GM18519 (cell line): Measurements from ENCODE around the gene MRPL11.

Source experiments
- ATAC-seq: cut with Tn5 transposase; IDR thresholded peaks from one replicate; pipeline ENCODE4 v1.9.1; 2021; ENCODE audit warnings: mild to moderate bottlenecking, moderate library complexity; ENCODE audit not compliant: unreplicated experiment, low FRiP score

The MRPL11 gene

DNA sequence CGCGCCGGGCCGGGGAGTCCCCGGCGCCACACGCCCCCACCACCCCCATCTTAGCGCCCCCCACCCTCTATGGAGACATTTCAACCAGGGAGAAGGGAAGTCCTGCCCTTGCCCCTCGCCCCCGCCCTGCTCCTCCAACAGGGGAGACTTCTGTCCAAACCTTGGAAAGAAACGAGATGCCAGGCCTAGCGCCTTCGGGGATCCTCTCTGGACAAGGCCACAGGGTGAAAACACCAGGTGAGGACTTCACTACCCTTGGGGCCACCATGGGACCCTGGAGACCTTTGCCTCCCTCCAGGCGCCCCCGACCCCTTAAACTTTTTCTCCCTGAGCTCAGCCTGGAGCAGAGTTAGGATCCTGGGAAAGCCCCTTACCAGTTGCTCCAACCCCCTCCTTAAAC is 29.4 kb downstream of the MRPL11 start:
- no peak for ATAC-seq

DNA sequence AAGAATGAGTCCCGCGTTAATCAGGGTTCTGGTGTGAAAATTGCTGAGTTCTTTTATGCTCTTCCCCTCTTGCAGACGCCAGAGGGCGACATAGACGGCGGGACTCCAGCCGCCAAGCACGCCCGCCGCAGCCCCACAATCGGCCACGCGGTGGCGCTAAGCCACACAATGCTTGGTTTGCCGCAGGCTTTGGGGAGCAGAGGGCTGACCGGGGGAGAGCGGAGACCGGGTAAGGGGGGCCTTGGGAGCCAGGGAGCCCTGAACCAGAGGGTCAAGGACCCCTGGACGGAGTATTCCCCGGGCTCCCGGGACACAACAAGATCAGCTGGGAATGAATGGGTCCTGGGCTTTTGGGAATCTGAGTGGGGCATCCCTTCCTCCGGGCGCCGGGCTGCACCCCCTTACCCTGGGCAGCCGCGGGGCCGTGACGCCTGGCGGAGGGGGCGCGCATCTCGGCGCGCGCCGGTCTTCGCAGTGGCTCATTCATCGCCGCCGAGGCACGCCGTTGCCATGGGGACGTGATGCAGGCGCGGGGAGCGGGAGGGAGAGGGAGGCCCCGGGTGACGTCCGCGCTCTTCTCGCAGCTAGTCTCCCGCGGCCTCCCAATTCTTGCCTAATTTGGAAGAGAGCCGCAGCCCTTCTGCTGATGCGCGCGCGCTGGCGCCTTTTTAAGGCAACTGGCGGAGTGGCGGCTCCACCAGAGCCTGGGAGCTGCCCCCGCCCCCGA is 30.0 kb downstream of the MRPL11 start:
- no peak for ATAC-seq

DNA sequence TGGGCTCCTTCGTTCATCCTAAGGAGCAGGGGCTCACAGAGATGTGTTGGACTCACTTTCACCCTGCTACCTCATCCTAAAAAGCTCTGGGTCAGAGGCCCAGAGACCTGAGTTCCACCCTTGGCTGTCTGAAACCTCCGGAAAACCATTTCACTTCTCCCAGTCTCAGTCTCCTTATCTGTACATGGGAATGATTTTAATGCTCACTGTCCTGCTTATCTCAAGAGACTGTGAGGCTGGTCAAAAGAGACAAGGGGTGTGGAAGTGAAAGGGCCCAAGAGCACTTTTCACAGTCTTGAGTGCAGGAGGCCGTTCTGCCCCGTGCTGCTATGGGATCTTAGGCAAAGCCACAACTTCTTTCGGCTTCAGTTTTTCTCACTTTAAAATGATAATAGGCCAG is 31.0 kb downstream of the MRPL11 start:
- ATAC-seq = no peak

DNA sequence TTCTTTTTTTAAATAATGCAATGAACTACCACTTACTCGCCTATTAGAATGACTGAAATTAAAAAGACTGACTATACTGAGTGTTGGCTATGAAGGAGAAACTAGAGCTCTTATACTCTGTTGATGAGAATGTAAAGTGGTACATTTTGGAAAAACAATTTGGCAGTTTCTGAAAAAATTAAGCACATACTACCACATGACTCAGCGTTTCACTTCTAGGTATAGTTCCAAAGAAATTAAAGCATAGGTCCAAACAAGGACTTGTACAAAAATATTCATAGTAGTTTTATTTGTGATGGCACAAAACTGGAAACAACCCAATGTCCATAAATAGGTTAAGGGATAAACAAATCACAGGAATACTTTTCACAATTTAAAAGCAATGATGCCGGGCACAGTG is 44.7 kb downstream of the MRPL11 start:
- ATAC-seq = no peak

DNA sequence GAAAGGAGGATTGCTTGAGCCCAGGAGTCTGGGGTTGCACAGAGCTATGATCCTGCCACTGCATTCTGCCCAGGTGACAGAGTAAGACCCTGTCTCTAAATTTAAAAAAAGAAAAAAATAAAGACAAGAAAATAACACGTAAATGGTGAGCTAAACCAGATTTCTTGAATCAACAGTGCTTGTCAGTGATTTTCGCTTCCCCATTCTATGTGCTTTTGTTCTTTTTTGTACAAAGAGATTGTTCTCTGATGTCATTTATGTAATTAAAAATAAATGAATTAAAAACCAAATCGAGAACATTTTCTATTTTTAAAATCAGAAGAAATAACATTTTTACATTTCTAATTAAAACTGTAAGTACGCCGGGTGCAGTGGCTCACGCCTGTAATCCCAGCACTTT is 47.3 kb downstream of the MRPL11 start:
- ATAC-seq = no peak

DNA sequence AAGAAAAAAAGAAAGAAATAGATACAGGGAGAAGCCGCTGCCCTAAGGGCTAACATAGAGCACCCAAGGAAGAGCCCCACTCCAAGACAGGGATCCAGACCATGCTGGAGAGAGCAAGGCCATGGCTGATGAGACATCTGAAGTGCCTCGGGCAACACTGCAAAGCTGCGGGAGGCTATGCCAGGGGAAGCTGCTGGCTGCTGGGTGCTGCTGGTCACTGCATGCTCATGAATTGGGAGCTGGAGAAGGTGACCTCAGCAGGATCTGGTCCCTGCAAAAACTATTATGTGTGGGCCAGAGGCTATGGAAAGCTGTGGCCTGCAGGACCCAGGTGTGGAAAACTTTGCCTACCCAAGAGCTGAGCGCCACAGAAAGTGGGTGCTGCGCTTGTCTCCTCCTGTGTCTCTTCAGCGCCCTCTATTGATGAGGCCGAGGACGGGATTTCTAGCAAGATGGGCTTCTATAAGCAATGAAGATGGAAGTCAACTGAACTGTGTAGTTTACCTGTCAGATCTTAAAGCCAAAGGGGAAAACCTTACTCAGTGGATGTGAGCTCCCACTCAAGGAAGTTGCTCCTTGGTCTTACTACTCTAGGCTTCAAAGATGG is 49.8 kb downstream of the MRPL11 start:
- ATAC-seq = no peak

DNA sequence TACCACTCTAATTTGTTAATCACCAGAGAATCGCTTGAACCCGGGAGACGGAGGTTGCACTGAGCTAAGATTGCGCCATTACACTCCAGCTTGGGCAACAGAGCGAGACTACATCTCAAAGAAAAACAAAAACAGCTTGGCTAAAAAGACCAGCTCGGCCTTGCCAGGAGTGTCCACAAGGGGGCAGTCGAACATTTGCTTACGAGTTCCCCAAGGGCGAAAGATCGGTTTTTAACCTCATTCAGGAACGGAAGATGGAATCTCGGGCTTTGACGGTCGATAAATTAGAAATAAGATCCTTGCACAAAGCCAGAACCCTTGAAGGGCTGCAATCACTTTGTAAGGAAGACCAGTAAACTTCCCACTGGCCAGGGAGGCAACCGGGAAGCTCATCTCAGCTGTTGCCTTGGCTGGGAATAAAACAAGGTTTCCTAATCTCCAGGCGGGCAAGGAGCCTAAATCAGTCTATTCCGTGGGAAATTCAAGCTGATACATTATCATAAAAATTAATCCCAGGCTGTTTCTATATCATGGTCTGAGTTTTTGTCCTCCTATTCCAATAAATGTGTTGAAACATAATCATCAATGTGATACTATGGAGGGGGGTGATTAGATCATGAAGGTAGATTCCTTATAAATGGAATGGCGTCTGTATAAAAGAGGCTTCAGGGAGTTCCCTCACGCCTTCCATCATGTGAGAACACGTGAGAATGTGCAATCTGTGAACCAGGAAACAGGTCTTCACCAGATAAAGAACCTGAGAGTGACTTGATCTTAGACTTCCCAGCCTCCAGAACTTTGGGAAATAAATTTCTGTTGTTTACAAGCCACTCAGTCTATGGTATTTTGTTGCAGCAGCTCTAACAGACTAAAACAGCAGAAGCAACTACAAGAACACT is 52.2 kb downstream of the MRPL11 start:
- ATAC-seq = no peak
